ENCODE data around the gene THRB. TPM values are rescaled to one million over a fixed set of nuclear protein-coding genes. Genes with fewer than 3 reads are reported as not detected.

Gene THRB
- total and polyA plus RNA-seq, 9 of the 15 experiments (the other 6 are each of a cell fraction or from before 2014, with no cell fraction given) = 1.7 to 14.9 (median 6.9) TPM

GRCh38 chr3:24351779-24352469, 142.7 kb downstream of the THRB start (continued):
- TF ChIP-seq SRF (CRISPR knock-in tag; IDR thresholded peaks at IDR 0.05) (no peak), NONO (IDR thresholded peaks at IDR 0.05; ENCODE audit: low read depth in 2 of 2, low read length in 1 of 2) (peak in 1 of 2 experiments; percentile 38; a peak in 1 of 4 replicates), CBFA2T3 (IDR thresholded peaks at IDR 0.05) (peak; percentile 97), ZNF121 (CRISPR knock-in tag; conservative IDR thresholded peaks at IDR 0.05) (no peak), HDAC6 (IDR thresholded peaks at IDR 0.05; ENCODE audit: low read depth, low read length) (no peak), NR3C1 (CRISPR knock-in tag; IDR thresholded peaks at IDR 0.05) (no peak), TCF15 (CRISPR knock-in tag; IDR thresholded peaks at IDR 0.05) (no peak), BCL6 (CRISPR knock-in tag; IDR thresholded peaks at IDR 0.05) (no peak), CREB3L1 (IDR thresholded peaks at IDR 0.05; ENCODE audit: borderline replicate concordance, low read depth) (peak; percentile 76; the same call in 1 of the 2 replicates), ZBTB2 (IDR thresholded peaks at IDR 0.05) (peak; percentile 45; the same call in 1 of the 2 replicates), PCBP2 (IDR thresholded peaks at IDR 0.05; ENCODE audit: low read depth, low read length, poor library complexity, severe bottlenecking) (no peak), ZNF140 (CRISPR knock-in tag; IDR thresholded peaks at IDR 0.05) (no peak), DLX4 (CRISPR knock-in tag; IDR thresholded peaks at IDR 0.05) (no peak), GATAD2B (IDR thresholded peaks at IDR 0.05; ENCODE audit: borderline replicate concordance) (peak; percentile 90), EP400 (IDR thresholded peaks at IDR 0.05) (peak; percentile 72), MEF2A (IDR thresholded peaks at IDR 0.05; ENCODE audit: control insufficient read depth, low read depth, low read length) (no peak), FOXA3 (CRISPR knock-in tag; conservative IDR thresholded peaks at IDR 0.05 in 1 of 2, IDR thresholded peaks at IDR 0.05 in 1 of 2) (peak; percentile 24 to 89; a peak in 3 of 4 replicates), ARNT (IDR thresholded peaks at IDR 0.05) (peak; percentile 74 to 90), ZBTB12 (CRISPR knock-in tag; IDR thresholded peaks at IDR 0.05) (no peak), ZNF174 (CRISPR knock-in tag; IDR thresholded peaks at IDR 0.05) (no peak), IRF2 (CRISPR knock-in tag; IDR thresholded peaks at IDR 0.05) (no peak), SOX6 (IDR thresholded peaks at IDR 0.05) (peak; percentile 100)

All from K562 (cell line).